ENCODE measurements around the gene SLC52A3.

SLC52A3 gene

GRCh38 chr20:764255-764654 lies 4.0 kb downstream of the SLC52A3 start:
- no peak for DNase-seq

GRCh38 chr20:761418-762381 lies 6.6 kb downstream of the SLC52A3 start:
- no peak for DNase-seq

- DNase-seq, result no peak
Observed at GRCh38 chr20:760751-761417, 7.4 kb downstream of the SLC52A3 start.

- peak; percentile 15 for DNase-seq
Observed at GRCh38 chr20:757506-757905, 10.8 kb downstream of the SLC52A3 start.

GRCh38 chr20:755941-756340 lies 12.4 kb downstream of the SLC52A3 start:
- DNase-seq, result no peak

- DNase-seq, result no peak
Observed at GRCh38 chr20:754904-755303, 13.4 kb downstream of the SLC52A3 start.

GRCh38 chr20:753897-754635 lies 14.2 kb downstream of the SLC52A3 start:
- DNase-seq, result no peak

- no peak for DNase-seq
Observed at GRCh38 chr20:753136-753535, 15.2 kb downstream of the SLC52A3 start.

- DNase-seq, result no peak
Observed at GRCh38 chr20:752291-752690, 16.0 kb downstream of the SLC52A3 start.

GRCh38 chr20:751761-752160 lies 16.5 kb downstream of the SLC52A3 start:
- no peak for DNase-seq

- DNase-seq, result no peak
Observed at GRCh38 chr20:750801-751200, 17.5 kb downstream of the SLC52A3 start.

GRCh38 chr20:745683-746301 lies 22.5 kb downstream of the SLC52A3 start:
- DNase-seq, result peak; percentile 10

GRCh38 chr20:742156-742555 lies 26.1 kb downstream of the SLC52A3 start:
- no peak for DNase-seq

- DNase-seq, result no peak
Observed at GRCh38 chr20:741620-742019, 26.7 kb downstream of the SLC52A3 start.

GRCh38 chr20:740162-740561 lies 28.1 kb downstream of the SLC52A3 start:
- no peak for DNase-seq

- no peak for DNase-seq
Observed at GRCh38 chr20:739736-740135, 28.6 kb downstream of the SLC52A3 start.

GRCh38 chr20:733861-734260 lies 34.4 kb downstream of the SLC52A3 start:
- DNase-seq, result no peak

- no peak for DNase-seq
Observed at GRCh38 chr20:732727-733126, 35.6 kb downstream of the SLC52A3 start.

GRCh38 chr20:731891-732560 lies 36.3 kb downstream of the SLC52A3 start:
- no peak for DNase-seq

- DNase-seq, result no peak
Observed at GRCh38 chr20:730005-730404, 38.3 kb downstream of the SLC52A3 start.

- DNase-seq, result peak; percentile 72
Observed at GRCh38 chr20:728256-728944, 39.9 kb downstream of the SLC52A3 start.

- no peak for DNase-seq
Observed at GRCh38 chr20:726160-726559, 42.1 kb downstream of the SLC52A3 start.
